Esophagus muscularis mucosa (tissue), 3 donors: ENCODE measurements around the gene STEAP4.

Experiments
- POLR2A ChIP-seq: fragments of 450-650 bp; IDR thresholded peaks from one replicate; pipeline ENCODE4 v1.6.1; 2017; ENCODE audit warnings: antibody characterized with exemption, moderate library complexity, mild to moderate bottlenecking, low read depth
- TF ChIP-seq, protein P1 (sequence below), 3 experiments: fragments of 200-600 bp in 2 of 3; fragments of 450-650 bp in 1 of 3; sonication (generic) in 2 of 3; IDR thresholded peaks; one replicate each; pipeline ENCODE4 v1.5.1; 2017 to 2019; ENCODE audit warnings: antibody characterized with exemption in 3 of 3, mild to moderate bottlenecking in 2 of 3, moderate library complexity in 1 of 3

DNA sequence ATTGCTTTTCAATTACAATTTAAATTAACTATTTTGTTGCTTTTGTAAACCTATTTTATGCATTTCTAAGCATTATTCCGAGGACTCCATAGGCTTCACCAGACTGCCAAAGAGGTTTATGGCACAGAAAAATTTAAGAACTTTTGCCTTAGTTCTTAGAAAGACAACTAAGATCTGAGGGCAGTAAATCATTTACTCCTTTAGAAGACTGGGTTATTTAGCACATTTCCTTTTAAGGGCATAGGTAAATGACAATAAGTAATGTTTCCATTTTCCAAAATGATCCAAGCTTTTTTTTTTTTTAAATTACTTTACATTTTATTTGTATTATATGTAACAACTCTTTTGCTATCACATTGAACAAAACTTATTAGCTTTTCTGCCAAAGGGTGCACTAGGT, 15.0 kb upstream of the STEAP4 start:
- TF ChIP-seq, protein P1, sequence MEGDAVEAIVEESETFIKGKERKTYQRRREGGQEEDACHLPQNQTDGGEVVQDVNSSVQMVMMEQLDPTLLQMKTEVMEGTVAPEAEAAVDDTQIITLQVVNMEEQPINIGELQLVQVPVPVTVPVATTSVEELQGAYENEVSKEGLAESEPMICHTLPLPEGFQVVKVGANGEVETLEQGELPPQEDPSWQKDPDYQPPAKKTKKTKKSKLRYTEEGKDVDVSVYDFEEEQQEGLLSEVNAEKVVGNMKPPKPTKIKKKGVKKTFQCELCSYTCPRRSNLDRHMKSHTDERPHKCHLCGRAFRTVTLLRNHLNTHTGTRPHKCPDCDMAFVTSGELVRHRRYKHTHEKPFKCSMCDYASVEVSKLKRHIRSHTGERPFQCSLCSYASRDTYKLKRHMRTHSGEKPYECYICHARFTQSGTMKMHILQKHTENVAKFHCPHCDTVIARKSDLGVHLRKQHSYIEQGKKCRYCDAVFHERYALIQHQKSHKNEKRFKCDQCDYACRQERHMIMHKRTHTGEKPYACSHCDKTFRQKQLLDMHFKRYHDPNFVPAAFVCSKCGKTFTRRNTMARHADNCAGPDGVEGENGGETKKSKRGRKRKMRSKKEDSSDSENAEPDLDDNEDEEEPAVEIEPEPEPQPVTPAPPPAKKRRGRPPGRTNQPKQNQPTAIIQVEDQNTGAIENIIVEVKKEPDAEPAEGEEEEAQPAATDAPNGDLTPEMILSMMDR (IDR thresholded peaks at IDR 0.05), result no peak
- no peak for TF ChIP-seq POLR2A
